H54 (cell line): Measurements from ENCODE around the gene TBL1X.
"Not testable (repeated sequence)": the region's sequence is repeated elsewhere in the genome, so short reads cannot be mapped to it uniquely, and the experiment has no call there.

Source experiments
- DNase-seq: peaks from one replicate; pipeline ENCODE4 v3.0.0; 2011; ENCODE audit warnings: low spot score, mixed read lengths; ENCODE audit not compliant: insufficient read length
- FAIRE-seq: peaks from 3 replicates; lab custom pipeline; 2011; peaks lifted over from hg19 to GRCh38; lab: Jason Lieb, UNC
- POLR2A ChIP-seq: IDR thresholded peaks from 2 replicates; pipeline ENCODE4 v1.6.1; 2011; ENCODE audit warnings: low read depth, mild to moderate bottlenecking, low read length

The TBL1X gene

DNA sequence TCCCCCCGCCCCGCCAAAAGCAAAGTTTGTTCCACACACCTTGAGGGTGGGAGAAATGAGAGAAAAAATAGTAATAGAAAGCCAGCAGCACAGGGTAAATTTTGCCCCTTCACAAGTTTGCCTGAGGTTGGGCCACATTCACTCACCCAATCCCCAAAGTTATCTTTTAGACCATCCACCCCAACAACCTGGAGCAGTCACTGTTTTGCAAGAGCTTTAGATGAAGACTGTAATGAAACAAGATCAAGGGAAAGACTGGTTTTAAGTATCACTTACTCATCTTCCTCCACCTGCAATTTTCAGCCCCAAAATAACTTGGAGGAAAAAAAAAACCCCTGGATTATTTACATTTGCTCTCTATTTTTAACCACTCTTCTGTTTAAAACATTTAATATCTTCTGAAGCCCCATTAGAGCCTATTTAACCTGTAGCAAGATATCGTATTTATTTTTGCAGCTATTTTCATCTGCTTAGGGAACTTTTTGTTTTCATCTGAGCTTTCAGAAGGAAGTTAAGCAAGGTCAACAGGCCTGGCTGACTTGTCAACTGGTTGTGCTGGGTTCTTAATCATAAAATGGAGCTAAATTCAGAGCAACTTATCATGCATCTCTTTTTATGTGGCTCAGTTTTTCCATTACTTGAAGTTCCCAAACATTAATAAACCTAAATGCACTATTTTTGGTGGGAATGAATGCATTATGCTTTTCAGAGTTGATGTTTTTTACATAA is 24.6 kb upstream of the TBL1X start:
- TF ChIP-seq POLR2A, result no peak
- FAIRE-seq (no peak), DNase-seq (no peak)

DNA sequence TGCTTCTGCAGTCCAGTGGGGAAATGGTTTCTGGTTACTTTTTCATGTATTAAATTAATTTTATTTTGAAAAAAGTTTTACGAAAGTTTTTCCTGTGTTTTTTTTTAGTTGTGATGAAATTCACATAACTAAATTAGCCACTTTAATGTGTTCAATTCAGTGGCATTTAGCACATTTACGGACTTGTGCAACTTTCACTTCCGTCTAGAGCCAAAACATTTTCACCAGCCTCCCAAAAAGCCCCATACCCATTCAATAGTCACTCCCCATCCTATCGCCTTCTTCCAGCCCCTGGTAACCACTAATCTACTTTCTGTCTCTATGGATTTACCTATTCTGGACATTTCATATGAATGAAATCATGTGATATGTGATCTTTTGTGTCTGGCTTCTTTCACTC is 22.8 kb upstream of the TBL1X start:
- FAIRE-seq, result no peak

GRCh38 chrX:9443327-9443726 is 21.5 kb upstream of the TBL1X start:
- TF ChIP-seq POLR2A, result no peak
- no peak for DNase-seq
- no peak for FAIRE-seq

More for the DNA sequence above, 22.8 kb upstream of the TBL1X start:
- no peak for DNase-seq
- no peak for TF ChIP-seq POLR2A

DNA sequence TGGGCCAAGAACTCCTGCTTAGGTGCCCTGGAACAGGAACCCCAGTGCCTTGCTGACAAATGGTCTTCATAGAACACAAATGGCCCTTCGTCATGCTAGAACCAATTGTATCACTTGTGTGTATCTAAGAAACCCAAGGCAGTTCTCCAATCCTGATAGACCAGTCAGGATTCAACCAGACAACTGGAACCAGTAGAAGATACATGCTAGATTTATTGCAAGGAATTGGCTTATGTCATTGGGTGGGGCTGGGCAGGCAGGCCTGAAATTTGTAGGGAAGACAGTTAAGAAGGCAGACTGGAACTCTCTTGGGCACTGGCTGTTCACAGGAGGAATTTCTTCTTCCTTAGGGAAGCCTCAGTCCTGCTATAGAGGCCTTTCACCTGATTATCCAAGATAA is 17.0 kb upstream of the TBL1X start:
- DNase-seq (no peak), FAIRE-seq (no peak)
- no peak for TF ChIP-seq POLR2A

DNA sequence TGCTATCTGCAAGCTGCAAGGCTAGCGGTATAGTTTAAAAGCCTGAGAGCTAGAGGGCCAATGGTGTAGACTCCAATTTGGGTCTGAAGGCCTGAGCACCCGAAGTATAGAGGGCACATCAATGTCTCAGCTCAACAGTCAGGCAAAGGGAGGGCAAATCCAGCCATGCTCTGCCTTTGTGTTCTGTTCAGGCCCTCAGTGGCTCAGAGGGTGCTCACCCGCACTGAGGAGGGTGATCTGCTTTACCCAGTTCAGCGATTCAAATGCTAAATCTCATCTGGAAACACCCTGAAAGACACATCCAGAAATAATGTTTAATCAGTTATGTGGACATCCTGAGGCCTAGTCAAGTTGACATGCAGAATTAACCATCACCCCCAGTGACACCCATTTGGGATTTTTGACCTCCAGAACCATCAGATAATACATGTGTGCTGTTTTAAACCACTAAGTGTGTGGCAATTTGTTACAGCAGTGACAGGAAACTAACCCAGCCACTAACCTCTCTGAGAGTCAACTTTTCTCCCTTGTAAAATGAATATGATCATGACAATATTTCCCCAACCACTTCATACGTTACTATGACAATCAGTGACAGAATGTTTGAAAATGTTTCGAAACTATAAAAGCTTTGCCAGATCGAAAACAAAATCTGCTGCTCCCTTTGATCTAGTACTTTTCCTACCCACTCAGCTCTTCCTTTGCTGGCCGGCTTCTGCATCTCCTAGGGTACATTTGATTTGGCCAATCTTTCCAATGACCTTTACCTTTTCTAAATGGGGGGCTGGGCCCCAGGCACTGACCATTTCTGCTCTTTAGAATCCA is 8.4 kb upstream of the TBL1X start:
- no peak for FAIRE-seq
- TF ChIP-seq POLR2A, result no peak
- DNase-seq, result no peak

- not testable (repeated sequence) for FAIRE-seq
These were observed 6.8 kb upstream of the TBL1X start for GRCh38 chrX:9458034-9458433.

DNA sequence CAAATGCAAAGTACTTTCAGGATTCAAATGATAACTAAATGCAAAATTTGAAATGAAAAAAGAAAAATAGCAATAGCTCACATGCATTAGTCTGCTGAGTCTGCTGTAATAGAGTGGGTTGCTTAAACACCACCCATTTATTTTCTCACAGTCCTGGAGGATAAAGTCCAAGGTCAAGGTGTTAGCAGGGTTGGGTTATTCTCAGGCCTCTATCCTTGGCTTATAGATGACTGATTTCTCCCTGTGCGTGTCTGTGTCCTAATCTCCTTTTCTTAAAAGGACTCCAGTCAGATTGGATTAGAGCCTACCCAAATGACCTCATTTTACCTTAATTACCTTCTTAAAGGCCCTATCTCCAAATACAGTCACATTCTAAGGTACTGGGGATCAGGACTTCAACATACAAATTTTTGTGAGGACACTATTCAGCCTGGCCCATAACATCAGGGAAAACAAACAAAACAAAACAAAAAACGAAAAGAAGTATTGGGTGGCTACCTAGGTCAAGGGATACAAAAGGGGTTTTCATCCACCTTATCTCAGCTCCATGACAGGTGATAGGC is 6.3 kb upstream of the TBL1X start:
- FAIRE-seq (no peak), DNase-seq (no peak)
- no peak for TF ChIP-seq POLR2A

More at GRCh38 chrX:9458034-9458433, 6.8 kb upstream of the TBL1X start:
- not testable (repeated sequence) for DNase-seq

DNA sequence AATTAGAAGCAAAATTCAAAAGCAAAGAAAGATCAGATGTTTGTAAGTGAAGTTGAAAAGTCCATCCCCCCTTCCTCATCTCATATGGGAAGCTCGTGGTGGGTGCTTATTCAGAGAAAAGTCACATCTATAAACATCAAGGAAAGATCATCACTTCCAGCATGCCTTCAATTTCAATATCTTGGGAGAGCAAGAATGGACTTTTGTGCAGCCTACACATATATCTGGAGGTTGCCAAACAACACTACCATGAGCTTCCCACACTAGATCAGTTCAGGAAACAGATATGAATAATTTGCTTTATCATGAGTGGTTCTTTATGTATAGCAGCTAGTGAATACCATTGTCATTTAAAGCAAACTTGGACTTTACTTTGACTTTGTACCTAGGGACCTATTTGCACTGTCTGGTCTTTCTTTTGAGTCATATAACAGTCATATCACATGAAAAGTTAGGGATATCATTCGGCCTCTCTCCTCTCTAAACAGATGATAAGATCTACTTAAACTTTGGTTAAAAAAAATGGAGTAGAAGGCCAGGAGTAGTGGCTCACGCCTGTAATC is 5.6 kb upstream of the TBL1X start:
- DNase-seq (no peak), FAIRE-seq (no peak)
- no peak for TF ChIP-seq POLR2A

DNA sequence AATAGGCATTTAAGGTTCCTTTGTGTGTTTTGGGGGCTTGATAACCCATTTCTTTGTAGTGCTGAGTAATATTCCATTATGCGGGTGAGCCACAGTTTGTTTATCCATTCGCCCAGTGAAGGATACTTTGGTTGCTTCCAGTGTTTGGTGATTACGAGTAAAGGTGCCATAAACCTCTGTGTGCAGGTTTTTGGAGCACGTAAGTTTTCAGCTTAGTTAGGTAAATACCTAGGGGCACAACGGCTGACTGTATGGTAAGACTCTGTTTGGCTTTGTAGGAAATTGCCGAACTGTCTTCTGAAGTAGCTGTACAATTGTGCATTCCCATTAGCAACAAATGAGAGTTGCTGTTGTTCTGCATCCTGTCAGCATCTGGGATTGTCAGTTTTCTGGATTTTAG is 3.8 kb upstream of the TBL1X start:
- FAIRE-seq, result no peak
- DNase-seq, result no peak
- no peak for TF ChIP-seq POLR2A

GRCh38 chrX:9462456-9462855 is 2.4 kb upstream of the TBL1X start:
- DNase-seq (no peak), FAIRE-seq (no peak)
- no peak for TF ChIP-seq POLR2A

- FAIRE-seq, result no peak
- DNase-seq, result no peak
- no peak for TF ChIP-seq POLR2A
These were observed 694 bp downstream of the TBL1X start for GRCh38 chrX:9465380-9466123.

- FAIRE-seq, result no peak
- no peak for DNase-seq
- no peak for TF ChIP-seq POLR2A
These were observed 1.3 kb downstream of the TBL1X start for GRCh38 chrX:9466124-9466495.

DNA sequence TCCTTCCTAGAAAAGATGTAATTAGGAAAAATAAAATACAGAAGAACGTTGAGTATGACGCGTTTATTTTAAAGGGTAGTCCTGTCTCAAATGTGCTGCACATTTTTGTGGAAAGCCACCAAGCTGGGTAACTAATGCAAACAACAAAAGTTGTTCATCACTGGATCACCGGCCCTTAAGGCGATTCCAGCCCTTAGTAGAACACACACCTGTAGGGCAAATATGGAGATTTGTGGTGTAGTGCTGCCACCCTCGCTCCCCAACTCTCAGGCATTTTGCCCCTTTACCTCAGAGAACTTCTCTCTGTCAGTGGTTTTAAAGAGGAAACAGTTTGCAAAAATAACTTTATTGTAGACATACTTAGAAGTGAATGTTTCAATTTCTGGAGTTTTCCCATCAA is 1.9 kb downstream of the TBL1X start:
- FAIRE-seq (no peak), DNase-seq (no peak)
- no peak for TF ChIP-seq POLR2A
